ENCODE measurements around the gene PATJ. TPM values are rescaled to one million over a fixed set of nuclear protein-coding genes. Genes with fewer than 3 reads are reported as not detected.
"Not testable (repeated sequence)": the region's sequence is repeated elsewhere in the genome, so short reads cannot be mapped to it uniquely, and the experiment has no call there.

PATJ gene
- total RNA-seq, 2 experiments from 2014 or later = 13.9 to 16.0 TPM

DNA sequence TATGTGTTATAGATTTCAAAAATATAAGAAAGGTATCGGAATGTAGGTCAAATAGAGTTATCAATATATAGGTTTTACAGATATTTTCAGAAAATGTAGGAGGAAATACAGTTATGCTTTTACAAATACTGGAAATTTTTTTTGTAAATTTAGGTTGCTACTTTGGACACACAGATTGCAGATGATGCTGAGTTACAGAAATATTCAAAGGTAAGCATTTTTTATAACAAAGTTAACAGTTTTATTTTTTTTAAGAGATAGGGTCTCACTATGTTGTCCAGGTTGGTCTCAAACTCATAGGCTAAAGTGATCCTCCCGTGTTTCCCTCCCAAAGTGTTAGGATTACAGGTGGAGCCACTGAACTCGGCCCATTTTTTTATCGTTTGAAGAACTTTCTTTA is 66.0 kb downstream of the PATJ start:
- intact Hi-C loops (cut with micrococcal nuclease) = no loop called here
- Mint-ChIP-seq H3K4me1 (ENCODE audit: low read depth) (no peaks in the 10 kb centered on the region), H3K4me3 (no peak overlapping the region), H3K9me3 (no peaks in the 10 kb centered on the region), H3K36me3 (peaks cover 17% of the 10 kb centered on the region), H3K27me3 (no peaks in the 10 kb centered on the region), H3K27ac (no peak overlapping the region)
- POLR2A ChIA-PET = no interaction called here
- CTCF ChIA-PET = no interaction called here
- no peak for DNase-seq

GRCh38 chr1:61808968-61809367 is 66.7 kb downstream of the PATJ start:
- H3K27ac Mint-ChIP-seq = no peak overlapping the region
- POLR2A ChIA-PET = no interaction called here
- intact Hi-C loops (cut with micrococcal nuclease) = no loop called here
- H3K36me3 Mint-ChIP-seq = peaks cover 19% of the 10 kb centered on the region
- H3K4me1 Mint-ChIP-seq (ENCODE audit: low read depth) = no peaks in the 10 kb centered on the region
- H3K27me3 Mint-ChIP-seq = no peaks in the 10 kb centered on the region
- H3K9me3 Mint-ChIP-seq = no peaks in the 10 kb centered on the region
- H3K4me3 Mint-ChIP-seq = no peak overlapping the region
- CTCF ChIA-PET = no interaction called here
- DNase-seq = no peak

DNA sequence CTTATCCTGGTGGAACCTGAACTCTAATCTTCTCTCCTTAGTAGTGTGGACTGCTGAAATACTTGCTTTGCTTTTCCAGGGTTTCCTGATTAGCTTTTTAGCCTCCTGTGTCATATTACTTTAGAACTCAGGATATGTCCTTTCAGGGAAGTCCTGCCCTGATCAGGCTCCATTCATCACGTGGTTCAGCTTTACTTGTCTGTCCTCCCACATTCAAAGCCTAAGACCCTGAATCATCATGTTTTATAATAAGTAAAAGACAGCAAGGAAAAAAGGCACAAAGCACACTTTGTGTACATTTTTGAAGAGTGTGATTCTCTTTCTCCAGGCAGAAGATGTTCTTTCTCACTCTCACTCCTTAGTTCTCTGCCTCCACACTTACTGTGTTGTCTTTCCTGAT is 70.6 kb downstream of the PATJ start:
- DNase-seq = no peak
- CTCF ChIA-PET = no interaction called here
- no peak overlapping the region for H3K4me3 Mint-ChIP-seq
- H3K9me3 Mint-ChIP-seq = no peaks in the 10 kb centered on the region
- no peak overlapping the region for H3K27ac Mint-ChIP-seq
- H3K36me3 Mint-ChIP-seq = peaks cover 9% of the 10 kb centered on the region
- no peaks in the 10 kb centered on the region for H3K27me3 Mint-ChIP-seq
- intact Hi-C loops (cut with micrococcal nuclease) = no loop called here
- no peaks in the 10 kb centered on the region for H3K4me1 Mint-ChIP-seq (ENCODE audit: low read depth)
- POLR2A ChIA-PET = no interaction called here

DNA sequence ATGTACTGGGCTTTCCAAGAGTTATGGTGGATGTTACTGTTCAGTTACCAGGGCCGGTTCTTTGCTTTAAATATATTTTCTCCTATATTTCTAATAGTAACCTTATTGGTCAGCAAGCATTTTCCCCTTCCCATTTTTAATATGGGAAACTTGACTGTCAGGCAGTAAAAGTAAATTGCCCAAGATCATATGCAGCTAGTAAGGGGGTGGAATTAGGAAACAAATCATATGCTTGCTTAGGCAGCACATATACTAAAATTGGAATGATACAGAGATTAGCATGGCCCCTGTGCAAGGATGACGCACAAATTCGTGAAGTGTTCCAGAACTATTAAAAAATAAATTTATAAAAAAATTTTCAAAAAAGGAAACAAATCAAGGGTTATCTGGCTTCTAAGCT is 73.9 kb downstream of the PATJ start:
- CTCF ChIA-PET = no interaction called here

GRCh38 chr1:61818992-61819391 is 76.7 kb downstream of the PATJ start:
- H3K4me3 Mint-ChIP-seq = no peak overlapping the region
- POLR2A ChIA-PET = no interaction called here
- no peaks in the 10 kb centered on the region for H3K4me1 Mint-ChIP-seq (ENCODE audit: low read depth)
- DNase-seq = no peak
- no peaks in the 10 kb centered on the region for H3K27me3 Mint-ChIP-seq
- CTCF ChIA-PET = interaction anchor here (1.1 kb wide), 1 partner anchor 230 kb away, joined by 3 read pairs; no protein-coding TSS in a partner anchor
- no peak overlapping the region for H3K27ac Mint-ChIP-seq
- H3K9me3 Mint-ChIP-seq = no peaks in the 10 kb centered on the region
- H3K36me3 Mint-ChIP-seq = peaks cover 27% of the 10 kb centered on the region
- intact Hi-C loops (cut with micrococcal nuclease) = no loop called here

More for the DNA sequence above, 73.9 kb downstream of the PATJ start:
- Mint-ChIP-seq H3K36me3 (peaks cover 10% of the 10 kb centered on the region), H3K4me3 (no peak overlapping the region), H3K9me3 (no peaks in the 10 kb centered on the region), H3K4me1 (ENCODE audit: low read depth) (no peaks in the 10 kb centered on the region), H3K27ac (no peak overlapping the region), H3K27me3 (no peaks in the 10 kb centered on the region)
- intact Hi-C loops (cut with micrococcal nuclease) = no loop called here
- no peak for DNase-seq
- POLR2A ChIA-PET = no interaction called here

- no peak overlapping the region for H3K27ac Mint-ChIP-seq
- no peaks in the 10 kb centered on the region for H3K27me3 Mint-ChIP-seq
- peaks cover 28% of the 10 kb centered on the region for H3K36me3 Mint-ChIP-seq
- H3K9me3 Mint-ChIP-seq = no peaks in the 10 kb centered on the region
- ChIA-PET CTCF (interaction anchor here (1.1 kb wide), 1 partner anchor 231 kb away, joined by 3 read pairs; no protein-coding TSS in a partner anchor), POLR2A (no interaction called here)
- H3K4me3 Mint-ChIP-seq = no peak overlapping the region
- no peaks in the 10 kb centered on the region for H3K4me1 Mint-ChIP-seq (ENCODE audit: low read depth)
- intact Hi-C loops (cut with micrococcal nuclease) = no loop called here
- DNase-seq = no peak
Observed at GRCh38 chr1:61819421-61819820, 77.1 kb downstream of the PATJ start.

- no peak for DNase-seq
- Mint-ChIP-seq H3K36me3 (peaks cover 47% of the 10 kb centered on the region), H3K27ac (no peak overlapping the region), H3K9me3 (no peaks in the 10 kb centered on the region), H3K4me3 (no peak overlapping the region), H3K4me1 (ENCODE audit: low read depth) (no peaks in the 10 kb centered on the region), H3K27me3 (no peaks in the 10 kb centered on the region)
- intact Hi-C loops (cut with micrococcal nuclease) = no loop called here
- ChIA-PET POLR2A (no interaction called here), CTCF (no interaction called here)
Observed at GRCh38 chr1:61825393-61825792, 83.1 kb downstream of the PATJ start.

GRCh38 chr1:61828805-61829204 is 86.5 kb downstream of the PATJ start:
- Mint-ChIP-seq H3K4me1 (ENCODE audit: low read depth) (no peaks in the 10 kb centered on the region), H3K4me3 (no peak overlapping the region), H3K27me3 (no peaks in the 10 kb centered on the region), H3K27ac (no peak overlapping the region), H3K36me3 (peaks cover 26% of the 10 kb centered on the region), H3K9me3 (no peaks in the 10 kb centered on the region)
- no peak for DNase-seq
- ChIA-PET CTCF (no interaction called here), POLR2A (no interaction called here)
- intact Hi-C loops (cut with micrococcal nuclease) = no loop called here

- Mint-ChIP-seq H3K4me1 (ENCODE audit: low read depth) (no peaks in the 10 kb centered on the region), H3K9me3 (no peaks in the 10 kb centered on the region), H3K27ac (no peak overlapping the region), H3K36me3 (no peaks in the 10 kb centered on the region), H3K27me3 (no peaks in the 10 kb centered on the region), H3K4me3 (no peak overlapping the region)
- ChIA-PET CTCF (no interaction called here), POLR2A (no interaction called here)
- DNase-seq = no peak
- intact Hi-C loops (cut with micrococcal nuclease) = no loop called here
Observed at GRCh38 chr1:61836649-61837048, 94.4 kb downstream of the PATJ start.

DNA sequence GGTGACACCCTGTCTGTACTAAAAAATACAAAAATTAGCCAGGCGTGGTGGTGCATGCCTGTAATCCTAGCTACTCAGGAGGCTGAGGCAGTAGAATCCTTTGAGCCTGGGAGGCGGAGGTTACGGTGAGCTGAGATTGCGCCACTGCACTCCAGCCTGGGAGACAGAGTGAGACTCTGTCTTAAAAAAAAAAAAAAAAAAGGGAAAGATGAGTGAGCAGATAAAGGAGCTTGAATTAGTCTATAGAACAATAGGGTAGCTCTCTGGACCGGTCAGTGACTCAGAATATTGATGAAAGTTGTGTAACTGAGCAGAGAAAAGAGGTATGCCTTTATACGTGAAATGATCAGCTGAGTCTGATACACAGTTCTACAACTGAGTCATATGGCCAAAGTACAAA is 95.3 kb downstream of the PATJ start:
- POLR2A ChIA-PET; H3K27me3 Mint-ChIP-seq; H3K4me1 Mint-ChIP-seq (ENCODE audit: low read depth); H3K4me3 Mint-ChIP-seq; DNase-seq; H3K9me3 Mint-ChIP-seq; H3K36me3 Mint-ChIP-seq; intact Hi-C loops (cut with micrococcal nuclease); H3K27ac Mint-ChIP-seq; CTCF ChIA-PET: not testable (repeated sequence)

DNA sequence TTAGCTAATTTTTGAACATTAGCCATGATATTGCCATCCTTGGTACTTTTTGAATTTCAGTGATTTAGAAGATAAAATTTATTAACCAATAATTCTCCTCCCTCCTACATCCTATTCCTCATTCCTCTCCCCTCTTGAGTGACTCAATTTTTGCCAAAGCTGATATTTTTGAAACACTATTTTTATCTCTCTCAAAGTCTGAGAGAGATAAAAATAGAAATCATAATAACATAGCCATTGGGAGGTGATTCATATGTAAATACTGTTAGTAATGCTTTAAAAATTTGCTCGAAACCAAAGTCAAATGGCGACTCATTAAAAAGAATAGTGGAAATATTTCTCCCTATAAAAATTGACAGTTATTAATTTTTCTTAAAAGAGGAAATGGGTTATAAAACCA is 97.4 kb downstream of the PATJ start:
- intact Hi-C loops (cut with micrococcal nuclease) = no loop called here
- Mint-ChIP-seq H3K9me3 (no peaks in the 10 kb centered on the region), H3K27ac (no peak overlapping the region)

GRCh38 chr1:61842036-61842435 is 99.8 kb downstream of the PATJ start:
- H3K36me3 Mint-ChIP-seq = no peaks in the 10 kb centered on the region
- DNase-seq = no peak
- H3K4me1 Mint-ChIP-seq (ENCODE audit: low read depth) = no peaks in the 10 kb centered on the region
- POLR2A ChIA-PET = no interaction called here
- no peak overlapping the region for H3K27ac Mint-ChIP-seq
- H3K27me3 Mint-ChIP-seq = no peaks in the 10 kb centered on the region
- CTCF ChIA-PET = interaction anchor here (1.1 to 1.3 kb wide), 2 partner anchors 10 to 11 kb away, joined by 4 to 6 read pairs; no protein-coding TSS in a partner anchor
- H3K4me3 Mint-ChIP-seq = no peak overlapping the region
- no peaks in the 10 kb centered on the region for H3K9me3 Mint-ChIP-seq
- intact Hi-C loops (cut with micrococcal nuclease) = no loop called here

More for the DNA sequence above, 97.4 kb downstream of the PATJ start:
- POLR2A ChIA-PET = no interaction called here
- H3K4me3 Mint-ChIP-seq = no peak overlapping the region
- no peaks in the 10 kb centered on the region for H3K4me1 Mint-ChIP-seq (ENCODE audit: low read depth)
- CTCF ChIA-PET = no interaction called here
- no peaks in the 10 kb centered on the region for H3K36me3 Mint-ChIP-seq
- H3K27me3 Mint-ChIP-seq = no peaks in the 10 kb centered on the region
- DNase-seq = no peak

DNA sequence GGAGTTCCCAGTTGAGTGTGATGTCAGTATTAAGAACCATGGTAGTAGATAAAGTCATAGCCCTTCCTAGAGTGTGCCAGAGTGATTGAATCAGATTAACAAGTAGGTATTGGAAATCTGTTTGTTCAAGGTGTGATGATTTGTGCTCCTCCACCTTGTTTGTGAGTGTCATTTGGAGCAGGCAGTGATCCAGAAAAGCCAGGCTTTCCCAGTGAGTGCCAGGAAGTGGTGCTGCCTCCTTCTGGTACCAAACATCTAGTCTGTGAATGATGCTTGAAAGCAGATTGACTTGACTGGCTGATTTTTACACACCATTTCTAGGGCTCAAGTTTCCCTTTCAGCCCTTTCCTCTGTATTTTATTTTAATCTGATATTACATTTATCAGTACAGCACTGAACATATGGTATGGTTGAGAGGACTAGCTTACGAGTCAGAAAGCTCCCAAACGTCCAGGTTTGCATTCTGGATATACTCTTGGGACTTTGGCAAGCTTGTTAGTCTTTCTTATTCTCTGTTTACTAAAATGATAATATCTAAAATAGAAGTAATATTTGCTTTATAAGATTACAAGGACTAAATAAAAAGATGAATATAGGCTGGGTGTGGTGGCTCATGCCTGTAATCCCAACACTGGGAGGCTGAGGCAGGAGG is 100.7 kb downstream of the PATJ start:
- no peaks in the 10 kb centered on the region for H3K9me3 Mint-ChIP-seq
- no peaks in the 10 kb centered on the region for H3K36me3 Mint-ChIP-seq
- no peak overlapping the region for H3K4me3 Mint-ChIP-seq
- intact Hi-C loops (cut with micrococcal nuclease) = no loop called here
- H3K27me3 Mint-ChIP-seq = no peaks in the 10 kb centered on the region
- DNase-seq = no peak
- no peak overlapping the region for H3K27ac Mint-ChIP-seq
- H3K4me1 Mint-ChIP-seq (ENCODE audit: low read depth) = no peaks in the 10 kb centered on the region
- CTCF ChIA-PET = interaction anchor here (0.8 to 1.3 kb wide), 4 partner anchors 9 to 295 kb away, joined by 3 to 6 read pairs (median 4); no protein-coding TSS in a partner anchor
- POLR2A ChIA-PET = interaction anchor here (0.7 kb wide), 1 partner anchor 237 kb away, joined by 3 read pairs; no protein-coding TSS in a partner anchor

Measured in activated CD4-positive, alpha-beta memory T cell treated with anti-CD3 and anti-CD28 coated beads for 36 hours (primary cell).